ENCODE data around the gene CCNF.

DNA sequence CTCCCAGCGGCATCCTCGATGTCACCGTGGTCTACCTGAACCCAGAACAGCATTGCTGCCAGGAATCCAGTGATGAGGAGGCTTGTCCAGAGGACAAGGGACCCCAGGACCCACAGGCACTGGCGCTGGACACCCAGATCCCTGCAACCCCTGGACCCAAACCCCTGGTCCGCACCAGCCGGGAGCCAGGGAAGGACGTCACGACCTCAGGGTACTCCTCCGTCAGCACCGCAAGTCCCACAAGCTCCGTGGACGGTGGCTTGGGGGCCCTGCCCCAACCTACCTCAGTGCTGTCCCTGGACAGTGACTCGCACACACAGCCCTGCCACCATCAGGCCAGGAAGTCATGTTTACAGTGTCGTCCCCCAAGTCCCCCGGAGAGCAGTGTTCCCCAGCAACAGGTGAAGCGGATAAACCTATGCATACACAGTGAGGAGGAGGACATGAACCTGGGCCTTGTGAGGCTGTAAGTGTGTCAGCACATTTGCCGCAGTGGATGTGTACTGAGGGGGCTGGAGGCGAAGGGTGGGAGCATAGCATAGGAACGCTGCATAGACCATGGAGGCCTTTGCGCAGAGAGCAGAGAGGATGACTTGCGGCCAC lies 27.4 kb downstream of the CCNF start:
- TF ChIP-seq, protein P1, sequence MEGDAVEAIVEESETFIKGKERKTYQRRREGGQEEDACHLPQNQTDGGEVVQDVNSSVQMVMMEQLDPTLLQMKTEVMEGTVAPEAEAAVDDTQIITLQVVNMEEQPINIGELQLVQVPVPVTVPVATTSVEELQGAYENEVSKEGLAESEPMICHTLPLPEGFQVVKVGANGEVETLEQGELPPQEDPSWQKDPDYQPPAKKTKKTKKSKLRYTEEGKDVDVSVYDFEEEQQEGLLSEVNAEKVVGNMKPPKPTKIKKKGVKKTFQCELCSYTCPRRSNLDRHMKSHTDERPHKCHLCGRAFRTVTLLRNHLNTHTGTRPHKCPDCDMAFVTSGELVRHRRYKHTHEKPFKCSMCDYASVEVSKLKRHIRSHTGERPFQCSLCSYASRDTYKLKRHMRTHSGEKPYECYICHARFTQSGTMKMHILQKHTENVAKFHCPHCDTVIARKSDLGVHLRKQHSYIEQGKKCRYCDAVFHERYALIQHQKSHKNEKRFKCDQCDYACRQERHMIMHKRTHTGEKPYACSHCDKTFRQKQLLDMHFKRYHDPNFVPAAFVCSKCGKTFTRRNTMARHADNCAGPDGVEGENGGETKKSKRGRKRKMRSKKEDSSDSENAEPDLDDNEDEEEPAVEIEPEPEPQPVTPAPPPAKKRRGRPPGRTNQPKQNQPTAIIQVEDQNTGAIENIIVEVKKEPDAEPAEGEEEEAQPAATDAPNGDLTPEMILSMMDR (IDR thresholded peaks at IDR 0.05) = no peak
- no peak for TF ChIP-seq POLR2AphosphoS5 (IDR thresholded peaks at IDR 0.05)
